SIG-M5 treated with dmso at 0.1 percent for 504 hours (cell line): ENCODE measurements around the gene DNAH11.

ENCODE experiments used
- DNase-seq: peaks from one replicate; lab custom pipeline; 2025; ENCODE audit not compliant: unreplicated experiment; lab: John Stamatoyannopoulos, UW

The DNAH11 gene

DNA sequence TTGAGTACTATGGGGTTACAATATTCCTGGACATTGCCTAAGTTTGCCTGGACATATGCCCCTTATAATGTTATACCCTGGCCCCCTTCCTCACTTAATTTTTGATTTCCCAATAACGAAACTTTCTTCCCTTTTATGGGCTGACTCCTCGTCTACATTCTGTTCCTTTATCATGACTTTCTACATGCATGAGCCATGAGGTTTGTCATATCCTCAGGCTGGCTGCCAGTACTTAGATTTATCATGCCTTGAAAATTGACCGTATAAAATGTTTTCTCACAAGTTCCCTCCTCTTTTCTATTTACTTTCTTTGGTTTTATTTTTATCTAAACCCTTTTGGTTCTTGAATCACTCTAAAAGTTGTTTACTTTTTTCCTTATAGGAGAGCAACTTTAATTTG, 4.7 kb downstream of the DNAH11 start:
- DNase-seq, result peak; percentile 9

GRCh38 chr7:21548491-21548890, 5.7 kb downstream of the DNAH11 start:
- no peak for DNase-seq

- no peak for DNase-seq
These were observed 7.2 kb downstream of the DNAH11 start for GRCh38 chr7:21550076-21550475.

GRCh38 chr7:21550821-21551531, 8.1 kb downstream of the DNAH11 start:
- peak; percentile 46 for DNase-seq

- no peak for DNase-seq
These were observed 19.5 kb downstream of the DNAH11 start for GRCh38 chr7:21562385-21562784.

DNA sequence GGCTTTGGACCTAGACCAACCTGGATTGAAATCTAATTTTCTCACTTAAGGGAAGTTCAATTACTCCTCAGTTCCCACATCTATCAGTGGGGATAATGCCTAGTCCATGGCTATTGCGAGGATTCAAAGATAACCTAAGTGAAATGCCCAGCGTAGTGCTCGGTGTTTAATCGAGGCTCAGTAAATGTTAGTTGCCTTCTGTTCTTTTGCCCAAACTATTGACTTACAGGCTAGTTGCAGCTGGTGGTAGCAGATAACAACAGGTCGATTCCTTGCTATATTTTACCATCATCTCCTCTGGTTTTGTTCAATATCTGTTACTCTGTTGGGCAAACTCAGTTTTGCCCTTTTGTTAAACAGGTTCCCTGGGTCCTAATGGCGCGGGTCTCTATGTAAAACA, 22.8 kb downstream of the DNAH11 start:
- no peak for DNase-seq

GRCh38 chr7:21566094-21566493, 23.3 kb downstream of the DNAH11 start:
- DNase-seq, result no peak

DNA sequence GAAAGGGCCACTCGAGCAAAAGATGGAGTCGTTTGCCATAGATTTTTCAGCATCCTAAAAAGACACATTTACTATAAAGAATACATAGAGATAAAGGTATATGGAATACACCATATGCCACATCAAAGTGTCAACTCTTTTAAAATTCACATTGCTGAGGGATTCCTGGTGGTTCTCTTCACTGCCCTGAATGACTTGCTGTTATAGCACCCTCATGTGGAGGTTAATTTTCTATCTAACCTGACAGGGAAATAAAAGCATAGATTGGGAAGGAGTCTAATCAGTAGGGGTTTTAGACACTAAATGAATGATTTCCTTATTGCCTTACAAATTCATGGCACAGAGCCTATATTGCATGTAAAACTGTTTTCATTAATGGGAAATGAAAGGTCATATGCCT, 25.9 kb downstream of the DNAH11 start:
- peak; percentile 39 for DNase-seq

DNA sequence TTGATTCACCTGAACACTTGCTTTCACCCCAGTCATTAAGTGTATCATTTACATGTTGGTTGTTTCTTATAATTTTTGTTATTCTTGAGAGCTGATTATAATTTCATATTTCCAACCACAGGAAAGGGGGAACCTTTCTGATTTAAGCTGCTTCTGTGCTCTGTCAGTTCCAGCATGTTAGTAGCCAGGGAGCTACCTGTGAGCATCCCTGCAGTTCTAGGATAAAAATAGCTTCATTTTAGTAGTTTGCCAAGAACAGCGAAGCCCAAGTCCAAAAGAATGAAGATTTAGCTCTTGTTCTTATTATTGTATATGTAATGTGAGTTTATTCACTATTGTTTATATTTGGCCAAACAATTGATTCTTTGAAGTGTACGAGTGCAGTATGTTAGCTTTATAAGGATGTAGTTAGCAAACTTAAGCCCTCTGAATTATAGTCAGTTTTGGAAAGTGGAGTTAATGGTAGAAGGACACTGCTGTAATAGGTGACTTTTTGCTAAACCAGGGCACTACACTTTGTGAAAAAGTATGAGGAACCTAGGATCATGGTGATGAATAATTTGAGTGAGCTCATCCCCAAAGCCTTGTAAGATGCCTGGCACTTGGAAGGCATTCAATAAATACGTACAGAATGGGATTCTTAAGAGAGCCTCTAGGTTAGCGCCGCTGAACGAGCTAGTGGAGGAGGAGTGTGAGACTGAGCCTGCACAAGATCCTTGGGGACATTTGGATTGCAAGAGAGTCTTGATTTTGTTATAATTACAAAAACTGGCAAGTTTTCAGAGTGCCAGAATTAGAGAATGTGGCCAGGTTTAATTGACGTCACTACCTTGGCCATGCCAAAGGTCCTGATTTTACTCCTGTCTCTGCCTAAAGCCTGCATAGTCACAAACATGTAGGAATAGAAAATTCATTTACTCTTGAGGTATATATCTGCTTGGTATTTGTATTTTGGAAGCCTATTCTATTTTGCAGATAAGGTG, 29.8 kb downstream of the DNAH11 start:
- DNase-seq, result no peak

GRCh38 chr7:21579341-21580072, 36.7 kb downstream of the DNAH11 start:
- no peak for DNase-seq

DNA sequence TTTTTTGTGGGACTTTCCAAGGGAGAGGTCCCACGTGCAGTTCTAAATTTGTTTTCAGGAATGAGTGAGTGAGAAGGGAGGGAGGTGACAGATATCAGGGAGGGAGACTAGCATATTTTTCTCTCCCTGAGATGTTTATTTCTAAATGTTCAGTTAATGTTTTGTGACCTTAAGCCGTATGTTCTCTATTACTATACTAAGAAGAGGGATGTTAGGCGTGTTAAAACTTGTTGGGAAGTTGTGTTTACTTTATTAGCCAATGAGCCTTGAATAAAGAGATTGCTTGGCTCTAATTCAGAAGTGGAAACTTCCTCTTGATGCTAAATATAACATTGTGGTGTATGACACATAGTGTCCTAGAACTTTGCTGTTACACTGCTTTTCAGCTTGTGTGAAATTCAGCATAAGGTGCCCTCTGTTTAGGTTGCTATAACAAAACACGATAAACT, 37.3 kb downstream of the DNAH11 start:
- DNase-seq, result peak; percentile 78

- no peak for DNase-seq
These were observed 42.4 kb downstream of the DNAH11 start for GRCh38 chr7:21585070-21585724.

- DNase-seq, result no peak
These were observed 44.4 kb downstream of the DNAH11 start for GRCh38 chr7:21587139-21587784.

GRCh38 chr7:21596801-21597200, 54.0 kb downstream of the DNAH11 start:
- no peak for DNase-seq

- no peak for DNase-seq
These were observed 60.6 kb downstream of the DNAH11 start for GRCh38 chr7:21603462-21603861.

DNA sequence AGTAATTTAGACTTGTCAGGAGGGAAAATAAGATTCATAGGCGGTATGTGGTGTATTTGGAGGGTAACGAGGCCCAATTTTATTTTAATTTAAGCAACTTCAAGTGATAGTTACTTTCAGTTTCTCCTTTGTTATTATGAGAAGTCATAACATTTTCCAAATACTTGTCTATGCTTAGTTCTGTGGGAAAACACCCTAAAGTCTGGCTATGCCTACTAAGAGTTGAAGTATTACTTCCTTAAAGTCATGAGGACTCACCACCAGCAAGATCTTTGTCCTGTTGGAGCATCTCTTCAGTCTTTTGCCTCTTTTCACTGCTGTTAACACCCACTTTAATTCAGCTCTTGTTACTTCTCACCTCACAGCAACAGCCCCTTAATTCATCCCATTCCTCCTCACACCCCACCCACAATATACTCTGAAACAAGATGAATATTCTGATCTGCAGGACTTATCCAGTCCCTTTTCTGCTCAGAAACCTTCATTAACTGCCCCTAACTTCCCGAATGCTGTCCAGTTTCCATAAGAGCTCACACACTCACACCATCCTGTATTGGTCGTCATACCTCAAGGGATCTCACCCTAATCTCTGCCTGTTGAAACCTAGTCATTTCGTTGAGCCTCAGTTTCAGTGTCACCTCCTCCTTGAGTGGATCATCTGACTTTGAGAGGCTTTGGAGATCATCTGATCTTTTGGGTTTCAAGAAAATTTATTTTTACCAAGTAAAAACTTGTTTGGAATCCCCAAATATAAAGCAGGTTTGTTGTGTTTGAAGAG, 61.3 kb downstream of the DNAH11 start:
- no peak for DNase-seq

DNA sequence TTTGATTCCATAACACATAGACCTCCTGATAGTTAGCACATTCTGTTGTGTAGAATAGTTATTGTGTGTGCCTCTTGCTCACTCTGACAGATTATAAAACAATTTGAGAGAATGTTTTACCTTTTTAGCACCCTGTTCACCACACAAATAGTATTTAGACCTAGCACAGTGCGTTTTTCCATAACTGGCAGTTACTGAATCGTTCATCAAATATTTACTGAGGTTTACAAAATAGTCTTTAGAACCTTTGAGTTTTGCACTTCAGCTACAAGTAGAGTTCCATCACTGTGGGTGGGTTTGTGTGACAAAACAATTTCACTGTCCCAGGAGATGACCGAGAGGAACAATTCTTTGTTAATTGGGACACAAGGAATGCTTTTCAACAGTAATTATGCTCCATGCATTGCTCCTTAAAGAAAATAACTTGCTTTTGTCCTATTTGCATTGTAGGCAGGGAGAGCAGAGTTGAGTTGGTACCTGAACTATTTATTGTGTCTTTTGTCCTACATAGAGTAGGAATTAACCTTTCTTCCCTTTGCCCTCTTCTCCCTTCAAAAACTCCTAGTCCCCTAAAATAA, 62.3 kb downstream of the DNAH11 start:
- DNase-seq, result no peak

- DNase-seq, result no peak
These were observed 65.6 kb downstream of the DNAH11 start for GRCh38 chr7:21608465-21608864.

DNA sequence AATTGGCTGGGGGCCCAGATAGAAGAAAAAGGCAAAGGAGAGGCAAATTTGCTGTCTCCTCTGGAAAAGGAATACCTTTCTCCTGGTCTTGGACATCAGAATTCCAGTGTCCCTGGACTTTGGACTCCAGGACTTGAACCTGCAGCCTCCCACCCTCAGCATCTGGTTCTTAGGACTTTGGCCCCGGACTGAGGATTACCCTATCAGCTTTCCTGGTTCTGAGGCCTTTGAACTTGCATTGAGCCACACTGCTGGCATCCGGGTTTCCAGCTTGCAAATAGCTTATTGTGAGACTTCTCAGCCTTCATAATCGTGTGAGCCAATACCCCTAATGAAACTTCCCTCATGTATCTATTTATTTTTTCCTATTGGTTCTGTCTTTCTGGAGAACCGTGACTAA, 68.3 kb downstream of the DNAH11 start:
- no peak for DNase-seq
